Gastroesophageal sphincter (tissue), 4 donors: ENCODE results near the gene MAML2. TPM values are rescaled to one million over a fixed set of nuclear protein-coding genes. Genes with fewer than 3 reads are reported as not detected.
"Not testable (repeated sequence)": the region's sequence is repeated elsewhere in the genome, so short reads cannot be mapped to it uniquely, and the experiment has no call there.

ENCODE experiments used
- ATAC-seq: fragments of 150-250 bp; one replicate; pipeline ENCODE4 v1.9.1; 2016; ENCODE audit warnings: mild to moderate bottlenecking, moderate library complexity
- H3K27ac ChIP-seq, 4 donors: fragments of 200-600 bp; sonication (generic) in 3 of 4; 1 replicate in 3 of 4; 2 replicates in 1 of 4; pipeline ENCODE4 v1.5.1; 2016 to 2019
- H3K27me3 ChIP-seq: fragments of 200-600 bp; sonication (generic); one replicate; pipeline ENCODE4 v1.5.1; 2019
- H3K36me3 ChIP-seq, 2 donors: fragments of 200-600 bp; sonication (generic); one replicate each; pipeline ENCODE4 v1.5.1; 2019; ENCODE audit warnings: control low read depth in 1 of 2
- H3K4me1 ChIP-seq, 3 donors: fragments of 200-600 bp; sonication (generic); 1 replicate in 2 of 3; 2 replicates in 1 of 3; pipeline ENCODE4 v1.5.1; 2016 to 2019; ENCODE audit warnings: control low read depth in 2 of 3
- H3K4me3 ChIP-seq, 2 donors: fragments of 200-600 bp; sonication (generic); one replicate each; pipeline ENCODE4 v1.5.1; 2019; ENCODE audit warnings: mild to moderate bottlenecking in 1 of 2, moderate library complexity in 1 of 2
- H3K9me3 ChIP-seq, 3 donors: fragments of 200-600 bp; sonication (generic); one replicate each; pipeline ENCODE4 v1.5.1; 2017 to 2019; ENCODE audit warnings: control low read depth in 2 of 3
- EP300 ChIP-seq: sonication (generic); formaldehyde crosslinking; IDR thresholded peaks from one replicate; pipeline ENCODE4 v1.6.1; 2017; ENCODE audit warnings: antibody characterized with exemption, mild to moderate bottlenecking
- POLR2A ChIP-seq, 2 donors: fragments of 450-650 bp; IDR thresholded peaks; one replicate each; pipeline ENCODE4 v1.6.1; 2017; ENCODE audit warnings: antibody characterized with exemption in 2 of 2, mild to moderate bottlenecking in 2 of 2, moderate library complexity in 1 of 2
- POLR2AphosphoS5 ChIP-seq: sonication (generic); formaldehyde crosslinking; IDR thresholded peaks from one replicate; pipeline ENCODE4 v1.6.1; 2017; ENCODE audit warnings: antibody characterized with exemption
- WGBS, 2 donors: methylation state at CpG; one replicate each; pipeline ENCODE4 v1.1.5; 2018; ENCODE audit warnings: low coverage in 1 of 2; 5-methylcytosine and 5-hydroxymethylcytosine counted together
- total RNA-seq, 4 donors: library from RNA; depleted of rRNA; stranded (reverse); fragments of >200 nt; gene quantifications; one replicate each; pipeline ENCODE4 v1.1.0, GENCODE V29; 2016
- TF ChIP-seq, protein P1 (sequence below), 4 experiments: fragments of 200-600 bp in 2 of 4; fragments of 450-650 bp in 2 of 4; sonication (generic) in 1 of 4; IDR thresholded peaks; one replicate each; pipeline ENCODE4 v1.5.1; 2017 to 2019; ENCODE audit warnings: antibody characterized with exemption in 4 of 4, mild to moderate bottlenecking in 2 of 4, moderate library complexity in 2 of 4

Gene MAML2
- total RNA-seq, 4 donors from 2014 or later: 15.8 to 31.8 (median 23.7) TPM

DNA sequence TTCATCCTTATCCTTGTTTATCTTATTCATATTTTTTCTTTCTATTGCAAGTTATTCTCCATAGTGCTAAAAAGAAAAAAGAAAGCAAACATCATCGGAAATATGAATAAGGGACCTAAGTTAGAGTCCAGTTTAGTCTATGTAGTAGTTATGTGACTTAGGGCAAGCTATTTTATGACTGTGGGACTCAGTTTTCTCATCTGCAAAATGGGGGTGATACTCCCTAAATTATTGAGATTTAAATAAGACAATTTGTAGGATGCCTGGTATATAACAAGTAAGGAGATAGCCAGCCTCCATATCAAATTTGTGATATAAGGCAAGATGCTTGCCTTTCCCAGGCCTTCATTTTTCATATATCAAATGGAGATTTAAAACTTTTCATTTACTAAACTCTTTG, 69.5 kb downstream of the MAML2 start:
- Histone ChIP-seq H3K4me1 (peaks cover 2 to 31% (median 4%) of the 10 kb centered on the region in 3 donors), H3K9me3 (no peaks in the 10 kb centered on the region), H3K27ac (no peak overlapping the region), H3K36me3 (peaks cover 0 to 5% of the 10 kb centered on the region in 2 donors), H3K4me3 (no peak overlapping the region), H3K27me3 (no peaks in the 10 kb centered on the region)
- no peak for TF ChIP-seq EP300
- no peak for TF ChIP-seq POLR2AphosphoS5
- TF ChIP-seq POLR2A (IDR thresholded peaks at IDR 0.05): no peak
- TF ChIP-seq, protein P1, sequence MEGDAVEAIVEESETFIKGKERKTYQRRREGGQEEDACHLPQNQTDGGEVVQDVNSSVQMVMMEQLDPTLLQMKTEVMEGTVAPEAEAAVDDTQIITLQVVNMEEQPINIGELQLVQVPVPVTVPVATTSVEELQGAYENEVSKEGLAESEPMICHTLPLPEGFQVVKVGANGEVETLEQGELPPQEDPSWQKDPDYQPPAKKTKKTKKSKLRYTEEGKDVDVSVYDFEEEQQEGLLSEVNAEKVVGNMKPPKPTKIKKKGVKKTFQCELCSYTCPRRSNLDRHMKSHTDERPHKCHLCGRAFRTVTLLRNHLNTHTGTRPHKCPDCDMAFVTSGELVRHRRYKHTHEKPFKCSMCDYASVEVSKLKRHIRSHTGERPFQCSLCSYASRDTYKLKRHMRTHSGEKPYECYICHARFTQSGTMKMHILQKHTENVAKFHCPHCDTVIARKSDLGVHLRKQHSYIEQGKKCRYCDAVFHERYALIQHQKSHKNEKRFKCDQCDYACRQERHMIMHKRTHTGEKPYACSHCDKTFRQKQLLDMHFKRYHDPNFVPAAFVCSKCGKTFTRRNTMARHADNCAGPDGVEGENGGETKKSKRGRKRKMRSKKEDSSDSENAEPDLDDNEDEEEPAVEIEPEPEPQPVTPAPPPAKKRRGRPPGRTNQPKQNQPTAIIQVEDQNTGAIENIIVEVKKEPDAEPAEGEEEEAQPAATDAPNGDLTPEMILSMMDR (IDR thresholded peaks at IDR 0.05): no peak
- 80 to 88% methylated on average over 1 of the region's 1 CpG for WGBS, 2 donors
- ATAC-seq: no peak

DNA sequence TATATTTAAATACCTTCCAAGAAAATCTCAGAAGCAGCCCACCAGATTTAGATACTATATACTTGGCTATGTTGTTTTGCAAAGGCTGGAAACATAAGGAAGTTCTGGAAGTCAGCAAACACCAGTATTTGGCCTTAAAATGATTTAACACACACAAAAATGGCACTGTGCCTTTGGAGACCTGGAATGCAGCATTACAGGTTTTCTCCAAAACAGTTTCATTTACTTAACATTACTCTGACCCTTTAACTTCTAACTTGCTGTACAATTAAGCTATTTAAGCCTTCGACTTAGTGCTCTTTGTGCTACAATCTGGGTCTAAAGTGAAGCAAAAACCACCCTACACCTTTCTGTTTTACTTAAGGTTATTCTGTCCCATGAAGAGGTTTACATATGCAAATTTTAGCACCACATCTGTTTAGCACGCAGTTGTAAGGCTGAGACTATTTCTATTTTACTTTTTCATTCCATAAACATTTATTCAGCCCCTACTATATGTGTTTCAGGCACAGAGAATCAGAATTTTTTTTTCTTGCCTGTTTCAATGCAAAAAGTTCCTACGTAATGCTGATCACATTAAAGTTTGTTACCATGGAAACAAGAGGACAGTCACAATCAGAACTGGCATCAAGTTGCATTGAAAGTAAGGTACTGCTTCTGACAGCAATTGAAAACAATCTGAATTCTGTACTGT, 70.3 kb downstream of the MAML2 start:
- WGBS, 2 donors: 53 to 56% methylated on average over 3 of the region's 3 CpGs
- ATAC-seq: no peak
- Histone ChIP-seq H3K27me3 (no peaks in the 10 kb centered on the region), H3K27ac (no peak overlapping the region), H3K36me3 (peaks cover 0 to 5% of the 10 kb centered on the region in 2 donors), H3K4me1 (peaks cover 2 to 26% (median 3%) of the 10 kb centered on the region in 3 donors), H3K9me3 (no peaks in the 10 kb centered on the region), H3K4me3 (no peak overlapping the region)
- TF ChIP-seq, protein P1 (IDR thresholded peaks at IDR 0.05): no peak
- TF ChIP-seq POLR2A (IDR thresholded peaks at IDR 0.05) (no peak), EP300 (no peak), POLR2AphosphoS5 (no peak)

DNA sequence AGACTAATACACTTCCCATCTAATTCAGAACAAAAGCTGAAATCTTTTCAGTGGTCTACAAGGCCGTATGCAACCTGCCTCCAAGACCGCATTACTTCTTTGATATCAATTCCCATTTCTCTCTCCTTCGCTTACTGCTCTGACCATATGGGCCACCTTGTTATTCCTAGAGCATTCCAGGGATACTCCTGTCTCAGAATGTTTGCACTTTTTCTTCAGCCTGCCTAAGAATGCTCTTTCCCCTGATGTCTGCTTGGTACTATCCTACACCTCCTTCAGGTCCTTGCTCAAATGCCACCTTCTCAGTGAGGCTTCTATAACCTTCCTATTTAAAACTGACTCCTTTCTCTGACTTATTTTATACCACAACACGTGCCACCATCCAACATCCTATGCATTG, 71.2 kb downstream of the MAML2 start:
- Histone ChIP-seq H3K9me3 (no peaks in the 10 kb centered on the region), H3K27me3 (no peaks in the 10 kb centered on the region), H3K27ac (no peak overlapping the region), H3K36me3 (peaks cover 0 to 5% of the 10 kb centered on the region in 2 donors), H3K4me1 (peaks cover 2 to 34% (median 7%) of the 10 kb centered on the region in 3 donors), H3K4me3 (no peak overlapping the region)
- WGBS, 2 donors: 85 to 98% methylated on average over 2 to 4 of the region's 4 CpGs
- TF ChIP-seq, protein P1 (IDR thresholded peaks at IDR 0.05): no peak
- no peak for ATAC-seq

DNA sequence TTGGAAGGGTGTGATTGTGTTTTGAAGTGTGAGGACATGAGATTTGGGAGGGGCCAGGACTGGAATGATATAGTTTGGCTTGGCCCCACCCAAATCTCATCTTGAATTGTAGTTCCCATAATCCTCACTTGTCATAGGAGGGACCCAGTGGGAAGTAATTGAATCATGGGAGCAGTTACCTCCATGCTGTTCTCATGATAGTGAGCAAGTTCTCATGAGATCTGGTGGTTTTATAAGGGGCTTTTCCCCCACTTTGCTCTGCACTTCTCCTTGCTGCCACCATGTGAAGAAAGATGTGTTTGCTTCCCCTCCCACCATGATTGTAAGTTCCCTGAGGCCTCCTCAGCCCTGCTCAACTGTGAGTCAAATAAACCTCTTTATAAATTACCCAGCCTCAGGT, 71.6 kb downstream of the MAML2 start:
- H3K27me3 ChIP-seq, H3K27ac ChIP-seq, H3K4me3 ChIP-seq, ATAC-seq, H3K9me3 ChIP-seq, H3K36me3 ChIP-seq: not testable (repeated sequence)
- H3K4me1 ChIP-seq: peaks cover 2 to 35% (median 7%) of the 10 kb centered on the region in 3 donors

DNA sequence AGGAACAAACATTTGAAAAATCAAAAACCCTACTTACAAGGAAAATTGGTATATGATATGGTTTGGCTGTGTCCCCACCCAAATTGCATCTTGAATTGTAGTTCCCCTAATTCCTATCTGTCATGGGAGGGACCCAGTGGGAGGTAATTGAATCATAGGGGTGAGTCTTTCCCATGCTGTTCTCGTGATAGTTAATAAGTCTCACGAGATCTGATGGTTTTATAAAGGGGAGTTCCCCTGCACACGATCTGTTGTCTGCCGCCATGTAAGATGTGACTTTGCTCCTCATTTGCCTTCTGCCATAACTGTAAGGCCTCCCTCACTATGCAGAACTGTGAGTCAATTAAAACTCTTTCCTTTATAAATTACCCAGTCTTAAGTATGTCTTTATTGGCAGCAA, 74.5 kb downstream of the MAML2 start:
- peaks cover 3 to 40% (median 13%) of the 10 kb centered on the region in 3 donors for H3K4me1 ChIP-seq
- not testable (repeated sequence) for H3K4me3 ChIP-seq, H3K36me3 ChIP-seq, H3K27ac ChIP-seq, H3K9me3 ChIP-seq, ATAC-seq, H3K27me3 ChIP-seq
- 80 to 91% methylated on average over 1 to 4 of the region's 4 CpGs for WGBS, 2 donors

DNA sequence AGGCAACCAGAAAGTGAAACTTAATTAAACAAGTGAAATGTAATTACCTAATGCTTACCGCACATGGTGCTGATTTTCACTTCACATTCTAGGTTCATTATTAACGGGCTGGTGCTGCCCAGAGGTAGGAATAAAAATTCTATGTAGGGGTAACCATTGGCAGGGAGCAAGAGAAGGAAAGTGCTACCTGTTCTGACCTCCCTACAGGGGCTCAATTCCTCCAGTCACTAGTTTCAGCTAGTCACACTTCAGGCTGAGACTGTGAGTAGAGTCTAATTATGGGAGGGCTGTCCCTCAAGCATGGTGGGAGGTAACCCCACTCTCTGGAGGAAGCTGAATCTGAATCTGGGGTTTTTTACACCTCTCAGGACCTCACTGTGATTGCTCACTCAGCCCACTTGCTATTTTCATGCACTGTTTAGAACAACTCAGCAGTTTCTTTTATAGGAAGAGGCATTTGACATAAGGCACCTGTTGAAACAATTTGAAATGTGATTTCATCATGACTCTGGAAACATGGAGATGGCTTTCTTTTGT, 75.4 kb downstream of the MAML2 start:
- Histone ChIP-seq H3K4me1 (peaks cover 6 to 41% (median 11%) of the 10 kb centered on the region in 3 donors), H3K36me3 (peaks cover 0 to 5% of the 10 kb centered on the region in 2 donors), H3K9me3 (no peaks in the 10 kb centered on the region), H3K4me3 (no peak overlapping the region), H3K27me3 (no peaks in the 10 kb centered on the region), H3K27ac (peak overlapping the region in 2 of 4 donors; percentile 8 to 10)
- no peak for TF ChIP-seq POLR2AphosphoS5
- TF ChIP-seq EP300: no peak
- no peak for ATAC-seq
- WGBS, 2 donors: 51% methylated on average over 2 of the region's 2 CpGs
